K562 (cell line): ENCODE measurements around the gene RNF44. TPM values are rescaled to one million over a fixed set of nuclear protein-coding genes. Genes with fewer than 3 reads are reported as not detected.

ENCODE experiments used
- CBFB ChIP-seq: sonication (generic); formaldehyde crosslinking; IDR thresholded peaks from 2 replicates; pipeline ENCODE4 v1.4.0; 2020; ENCODE audit warnings: mild to moderate bottlenecking, missing genetic modification reagents
- FOXA1 ChIP-seq: fragments of 450-650 bp; IDR thresholded peaks from 2 replicates; pipeline ENCODE4 v1.6.1; 2016; ENCODE audit warnings: mild to moderate bottlenecking, borderline replicate concordance
- HOMEZ ChIP-seq: fragments of 250-450 bp; sonication (Bioruptor Pico); IDR thresholded peaks from 2 replicates; pipeline ENCODE4 v1.4.0; 2020; ENCODE audit warnings: mild to moderate bottlenecking, moderate library complexity
- MBD2 ChIP-seq: sonication (generic); IDR thresholded peaks from 2 replicates; pipeline ENCODE4 v1.6.1; 2016; ENCODE audit warnings: low read depth, borderline replicate concordance
- MEIS2 ChIP-seq: fragments of 450-650 bp; IDR thresholded peaks from 2 replicates; pipeline ENCODE4 v1.6.1; 2014; ENCODE audit warnings: mild to moderate bottlenecking; ENCODE audit not compliant: partially characterized antibody
- SAFB2 ChIP-seq: fragments of 200-400 bp; formaldehyde crosslinking; IDR thresholded peaks from 2 replicates; pipeline ENCODE4 v1.6.1; 2018; ENCODE audit warnings: borderline replicate concordance, low read length, low read depth, moderate library complexity; ENCODE audit not compliant: severe bottlenecking
- STAT5A ChIP-seq: IDR thresholded peaks from 2 replicates; pipeline ENCODE4 v1.6.1; 2012; ENCODE audit warnings: low read length, inconsistent platforms, borderline replicate concordance
- STAT6 ChIP-seq: sonication (generic); formaldehyde crosslinking; IDR thresholded peaks from 2 replicates; pipeline ENCODE4 v1.8.1; 2023; ENCODE audit warnings: mild to moderate bottlenecking, missing genetic modification reagents
- TSHZ1 ChIP-seq: fragments of 250-450 bp; sonication (Bioruptor Pico); IDR thresholded peaks from 2 replicates; pipeline ENCODE4 v1.4.0; 2020; ENCODE audit warnings: mild to moderate bottlenecking, moderate library complexity
- ZNF384 ChIP-seq: IDR thresholded peaks from 2 replicates; pipeline ENCODE4 v1.6.1; 2012; ENCODE audit warnings: low read depth, low read length, improper control_type of control experiment
- ZNF444 ChIP-seq: fragments of 250-450 bp; sonication (Bioruptor Pico); IDR thresholded peaks from 2 replicates; pipeline ENCODE4 v1.4.0; 2020; ENCODE audit warnings: mild to moderate bottlenecking, moderate library complexity
- polyA plus RNA-seq, 8 experiments: library from polyadenylated mRNA; depleted of rRNA in 4 of 8; stranded (reverse) in 5 of 8; unstranded in 3 of 8; fragments of >200 nt; fragmentation: Nextera tagmentation in 2 of 8; fragmentation: Illumina TruSeq in 1 of 8; extraction: Ambion mirVana in 2 of 8; extraction: Trizol in 1 of 8; gene quantifications; 2 replicates each; pipeline versions ENCODE4 v1.2.1 to v1.2.3, GENCODE V29; 2011 to 2014; ENCODE audit warnings: inconsistent platforms in 1 of 8, missing spikeins in 1 of 8
- total RNA-seq, 7 experiments: library from RNA; depleted of rRNA in 6 of 7; stranded (reverse); fragments of >200 nt in 6 of 7; fragmentation: Illumina TruSeq in 2 of 7; extraction: Trizol in 2 of 7; gene quantifications; 2 replicates each; pipeline versions ENCODE4 v1.2.1 to v1.2.3, GENCODE V29; 2011 to 2021; ENCODE audit warnings: low replicate concordance in 1 of 7
- TF ChIP-seq, protein P1 (sequence below): fragments of 450-650 bp; formaldehyde crosslinking; IDR thresholded peaks from 2 replicates; pipeline ENCODE4 v1.4.0; 2020; ENCODE audit warnings: mild to moderate bottlenecking, moderate library complexity
- TF ChIP-seq, protein P2 (sequence below), 3 experiments: fragments of 200-800 bp in 1 of 3; sonication (Bioruptor generic) in 1 of 3; sonication (generic) in 1 of 3; formaldehyde crosslinking in 1 of 3; IDR thresholded peaks; 2 replicates each; pipeline versions ENCODE4 v1.6.1 to v1.8.0; 2016 to 2022; ENCODE audit warnings: mild to moderate bottlenecking in 2 of 3, missing compliant biosample characterization in 2 of 3, missing genetic modification characterization in 2 of 3, missing genetic modification reagents in 1 of 3
- TF ChIP-seq, protein P3 (sequence below), 2 experiments: fragments of 450-650 bp in 1 of 2; sonication (generic) in 1 of 2; formaldehyde crosslinking in 1 of 2; IDR thresholded peaks in 1 of 2; conservative IDR thresholded peaks in 1 of 2; 2 replicates each; pipeline versions ENCODE4 v1.6.1 to v1.8.1; 2016 to 2023; ENCODE audit warnings: mild to moderate bottlenecking in 2 of 2, moderate library complexity in 2 of 2, inconsistent platforms in 1 of 2, missing genetic modification reagents in 1 of 2

RNF44 gene
- total and polyA plus RNA-seq, 9 of the 15 experiments (the other 6 are each of a cell fraction or from before 2014, with no cell fraction given): 1.6 to 82.6 (median 7.4) TPM

DNA sequence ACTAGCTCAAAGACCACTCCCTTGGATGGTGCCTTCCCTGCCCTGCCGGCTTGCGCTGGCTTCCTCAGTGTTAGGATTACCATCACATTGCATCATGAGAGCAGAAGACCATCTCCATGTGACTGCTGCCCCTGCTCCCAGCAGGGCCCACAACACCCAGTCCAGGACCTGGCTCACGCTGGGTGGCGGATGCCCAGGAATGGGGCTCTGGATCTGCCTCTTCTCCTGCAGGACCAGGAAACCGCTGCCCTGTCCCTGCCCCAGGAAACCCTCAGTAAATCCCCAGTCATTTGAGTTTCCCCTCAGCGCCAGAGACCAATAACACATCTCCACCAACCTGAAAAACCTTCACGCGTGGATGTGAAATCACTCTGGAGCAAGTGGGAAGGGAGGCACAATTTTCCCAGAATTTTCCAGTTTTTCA is 3.3 kb upstream of the RNF44 start (continued):
- TF ChIP-seq, protein P1, sequence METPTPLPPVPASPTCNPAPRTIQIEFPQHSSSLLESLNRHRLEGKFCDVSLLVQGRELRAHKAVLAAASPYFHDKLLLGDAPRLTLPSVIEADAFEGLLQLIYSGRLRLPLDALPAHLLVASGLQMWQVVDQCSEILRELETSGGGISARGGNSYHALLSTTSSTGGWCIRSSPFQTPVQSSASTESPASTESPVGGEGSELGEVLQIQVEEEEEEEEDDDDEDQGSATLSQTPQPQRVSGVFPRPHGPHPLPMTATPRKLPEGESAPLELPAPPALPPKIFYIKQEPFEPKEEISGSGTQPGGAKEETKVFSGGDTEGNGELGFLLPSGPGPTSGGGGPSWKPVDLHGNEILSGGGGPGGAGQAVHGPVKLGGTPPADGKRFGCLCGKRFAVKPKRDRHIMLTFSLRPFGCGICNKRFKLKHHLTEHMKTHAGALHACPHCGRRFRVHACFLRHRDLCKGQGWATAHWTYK: no peak; the same call in 1 of the 2 replicates
- TF ChIP-seq, protein P2, sequence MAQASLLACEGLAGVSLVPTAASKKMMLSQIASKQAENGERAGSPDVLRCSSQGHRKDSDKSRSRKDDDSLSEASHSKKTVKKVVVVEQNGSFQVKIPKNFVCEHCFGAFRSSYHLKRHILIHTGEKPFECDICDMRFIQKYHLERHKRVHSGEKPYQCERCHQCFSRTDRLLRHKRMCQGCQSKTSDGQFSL (CRISPR knock-in tag; IDR thresholded peaks at IDR 0.05): no peak
- TF ChIP-seq, protein P2 (tag; IDR thresholded peaks at IDR 0.05): no peak
- TF ChIP-seq FOXA1 (no peak), HOMEZ (CRISPR knock-in tag) (peak; percentile 57; the same call in 1 of the 2 replicates), STAT6 (CRISPR knock-in tag) (no peak), CBFB (CRISPR knock-in tag) (no peak), MBD2 (no peak), STAT5A (no peak), ZNF384 (no peak), MEIS2 (no peak), ZNF444 (CRISPR knock-in tag) (no peak), TSHZ1 (CRISPR knock-in tag) (0 out of 2 replicates have a peak, but pooled peaks have one; percentile 10), SAFB2 (no peak)
- TF ChIP-seq, protein P3, sequence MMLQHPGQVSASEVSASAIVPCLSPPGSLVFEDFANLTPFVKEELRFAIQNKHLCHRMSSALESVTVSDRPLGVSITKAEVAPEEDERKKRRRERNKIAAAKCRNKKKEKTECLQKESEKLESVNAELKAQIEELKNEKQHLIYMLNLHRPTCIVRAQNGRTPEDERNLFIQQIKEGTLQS (IDR thresholded peaks at IDR 0.05): peak; percentile 90
- TF ChIP-seq, protein P3 (CRISPR knock-in tag; conservative IDR thresholded peaks at IDR 0.05): no peak
